Activated naive CD4-positive, alpha-beta T cell treated with anti-CD3 and anti-CD28 coated beads, Interleukin-2, amount 10 ng/mL, durations not matched to agents 7 days and 5 days (primary cell): ENCODE measurements around the gene RELL2.
A peak's percentile ranks its signal among the peaks of the same experiment; 100 is the strongest.

ENCODE experiments used
- CTCF ChIA-PET: fragments of 350-600 bp; sonication (Branson Sonifier 250); formaldehyde crosslinking; loops from one replicate; lab custom pipeline; 2021; ENCODE audit warnings: antibody characterized with exemption; lab: Charles Lee
- DNase-seq: peaks from one replicate; pipeline ENCODE4 v3.0.0-alpha.2; 2020
- H3K27ac Mint-ChIP-seq: one replicate; pipeline ENCODE4 v1.8.0; 2021; ENCODE audit warnings: mild to moderate bottlenecking, moderate library complexity, mixed read lengths
- H3K27me3 Mint-ChIP-seq: one replicate; pipeline ENCODE4 v1.8.0; 2021; ENCODE audit warnings: mild to moderate bottlenecking, mixed read lengths
- H3K36me3 Mint-ChIP-seq: one replicate; pipeline ENCODE4 v1.8.0; 2021; ENCODE audit warnings: mixed read lengths
- H3K4me1 Mint-ChIP-seq: one replicate; pipeline ENCODE4 v1.8.0; 2021; ENCODE audit warnings: mixed read lengths
- H3K4me3 Mint-ChIP-seq: one replicate; pipeline ENCODE4 v1.8.0; 2021; ENCODE audit warnings: mild to moderate bottlenecking, moderate library complexity, mixed read lengths
- H3K9me3 Mint-ChIP-seq: one replicate; pipeline ENCODE4 v1.8.0; 2021; ENCODE audit warnings: mixed read lengths

Gene RELL2

DNA sequence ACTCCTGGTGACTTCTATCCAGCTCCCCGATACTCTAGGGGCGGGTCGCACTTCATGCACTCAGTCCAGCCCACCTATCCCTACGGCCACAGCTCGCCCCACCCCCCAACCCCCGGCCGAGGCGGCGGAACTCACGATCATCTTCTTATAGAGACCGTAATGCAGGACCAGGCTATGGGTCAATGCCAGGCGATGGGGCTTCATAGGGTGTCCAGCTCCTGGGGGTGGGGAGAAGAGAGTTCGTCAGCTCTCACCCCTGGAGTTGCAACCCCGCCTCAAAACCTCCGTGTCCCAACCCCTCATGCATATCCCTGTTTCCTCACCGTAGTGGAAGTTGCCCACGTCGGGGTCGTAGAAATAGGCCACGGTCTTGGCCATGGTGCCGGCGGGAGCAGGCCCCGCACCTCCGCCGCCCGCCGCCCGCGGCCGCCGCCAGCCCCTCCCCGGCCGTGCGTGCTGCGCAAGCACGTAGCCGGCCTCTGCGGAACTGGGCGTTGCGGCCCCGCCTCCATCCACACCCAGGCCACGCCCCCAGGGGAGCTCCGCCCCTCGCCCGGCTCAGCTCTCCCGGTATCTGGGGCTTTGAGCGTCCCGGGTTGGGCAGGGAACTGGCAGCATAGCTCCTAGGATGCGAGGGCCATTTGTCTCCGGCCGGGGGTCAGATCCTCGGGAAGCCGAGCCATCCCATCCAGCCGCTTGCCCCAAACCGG lies at the start of gene RELL2, which contains the start of gene HDAC3:
TSS of gene RELL2 (plus strand) at position 585 of the 710 bp plus-strand sequence. CDS start 1,229 bp downstream, outside the sequence.
TSS of gene HDAC3 (minus strand) at position 437 of the 710 bp plus-strand sequence. CDS start at position 378, 59 bp downstream.
- Mint-ChIP-seq H3K4me1 (peaks cover 40% of the 10 kb centered on the region), H3K36me3 (peaks cover 35% of the 10 kb centered on the region), H3K27me3 (no peaks in the 10 kb centered on the region), H3K4me3 (peak within 1 kb of the TSS; percentile 94), H3K27ac (peak within 1 kb of the TSS; percentile 88), H3K9me3 (no peaks in the 10 kb centered on the region)
- CTCF ChIA-PET, result interaction anchor here (0.8 to 5.8 kb wide), 11 partner anchors 15 to 206 kb away, joined by 3 to 46 read pairs (median 5); partner anchors contain the start of genes DIAPH1 and PCDHGA12
- DNase-seq, result peak; percentile 95

GRCh38 chr5:141590127-141590526 lies 46.7 kb upstream of the RELL2 start:
- Mint-ChIP-seq H3K9me3 (no peaks in the 10 kb centered on the region), H3K4me3 (no peak overlapping the region), H3K36me3 (peaks cover 37% of the 10 kb centered on the region), H3K27me3 (no peaks in the 10 kb centered on the region), H3K4me1 (peaks cover 26% of the 10 kb centered on the region), H3K27ac (no peak overlapping the region)
- CTCF ChIA-PET, result interaction anchor here (0.6 to 6.4 kb wide), 3 partner anchors 15 to 315 kb away, joined by 3 to 236 read pairs (median 3); partner anchors contain the start of gene DIAPH1
- DNase-seq, result no peak

DNA sequence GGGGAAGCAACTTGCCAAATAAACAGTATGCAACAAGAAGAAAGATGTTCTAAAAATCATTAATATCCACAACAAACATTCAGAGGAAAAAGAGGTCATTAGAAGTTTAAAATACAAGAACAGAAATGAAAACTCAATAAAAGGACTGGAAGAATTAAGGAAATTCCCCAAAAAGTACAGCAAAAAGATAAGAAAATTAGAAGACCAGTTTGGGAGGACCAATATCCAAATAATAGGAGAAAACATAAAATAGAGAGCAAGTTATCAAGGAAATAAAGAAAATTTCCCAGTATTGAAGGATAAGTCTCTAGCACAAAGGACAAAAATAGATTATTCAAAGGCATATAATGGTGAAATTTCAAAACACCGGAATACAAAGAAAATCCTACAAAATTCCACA lies 39.9 kb upstream of the RELL2 start:
- no peaks in the 10 kb centered on the region for H3K9me3 Mint-ChIP-seq
- H3K27ac Mint-ChIP-seq, result peak overlapping the region; percentile 3
- CTCF ChIA-PET, result interaction anchor here (1.3 to 4.5 kb wide), 5 partner anchors 17 to 41 kb away, joined by 4 to 32 read pairs (median 7); partner anchors contain the start of genes DIAPH1, HDAC3 and RELL2
- H3K4me1 Mint-ChIP-seq, result peaks cover 76% of the 10 kb centered on the region
- no peak for DNase-seq
- H3K36me3 Mint-ChIP-seq, result peaks cover 26% of the 10 kb centered on the region
- no peaks in the 10 kb centered on the region for H3K27me3 Mint-ChIP-seq
- no peak overlapping the region for H3K4me3 Mint-ChIP-seq

DNA sequence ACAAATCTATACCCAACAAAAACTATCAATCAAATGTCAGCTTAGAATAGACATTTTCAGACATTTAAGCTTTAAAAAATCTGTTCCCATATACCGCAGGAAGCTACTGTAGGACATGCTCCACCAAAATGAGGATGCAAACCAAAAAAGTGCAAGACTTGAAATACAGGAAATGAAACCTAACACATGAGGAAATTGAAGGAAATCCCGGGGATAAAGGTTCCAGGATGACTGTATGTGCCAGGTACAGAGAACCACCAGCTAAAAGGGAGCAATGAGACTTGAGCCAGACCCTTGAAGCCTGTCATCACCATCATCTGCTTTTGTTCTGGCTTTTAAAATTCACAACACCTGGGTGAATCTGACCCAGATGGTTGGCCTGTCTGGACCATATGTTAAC lies 39.4 kb upstream of the RELL2 start:
- CTCF ChIA-PET, result interaction anchor here (1.3 to 4.5 kb wide), 5 partner anchors 17 to 40 kb away, joined by 4 to 32 read pairs (median 7); partner anchors contain the start of genes DIAPH1, HDAC3 and RELL2
- Mint-ChIP-seq H3K27ac (peak overlapping the region; percentile 46), H3K36me3 (peaks cover 27% of the 10 kb centered on the region), H3K9me3 (no peaks in the 10 kb centered on the region), H3K4me1 (peaks cover 77% of the 10 kb centered on the region), H3K27me3 (no peaks in the 10 kb centered on the region), H3K4me3 (no peak overlapping the region)
- no peak for DNase-seq

DNA sequence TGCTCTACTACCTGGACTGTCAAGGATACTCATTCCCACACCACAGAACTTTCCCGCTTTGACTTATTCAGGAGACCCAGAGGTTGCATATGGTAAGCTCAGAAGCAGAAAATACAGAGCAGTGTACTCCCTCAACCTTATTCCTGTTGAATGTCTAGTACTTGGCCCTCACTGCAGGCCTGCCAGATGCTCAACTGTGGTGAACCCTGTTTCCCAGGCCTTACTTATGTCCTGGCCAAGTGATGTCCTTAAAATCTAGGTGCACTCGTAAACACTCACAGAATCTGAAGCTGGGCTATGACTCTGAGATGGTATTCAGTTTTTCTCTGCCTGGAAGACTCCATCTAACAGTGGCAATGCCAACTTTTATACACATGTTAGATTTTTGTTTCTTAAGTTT lies 39.0 kb upstream of the RELL2 start:
- Mint-ChIP-seq H3K4me1 (peaks cover 77% of the 10 kb centered on the region), H3K4me3 (no peak overlapping the region), H3K27me3 (no peaks in the 10 kb centered on the region), H3K36me3 (peaks cover 30% of the 10 kb centered on the region), H3K27ac (peak overlapping the region; percentile 46), H3K9me3 (no peaks in the 10 kb centered on the region)
- no peak for DNase-seq
- CTCF ChIA-PET, result interaction anchor here (0.6 to 4.5 kb wide), 7 partner anchors 10 to 40 kb away, joined by 3 to 32 read pairs (median 6); partner anchors contain the start of genes DIAPH1, HDAC3 and RELL2

DNA sequence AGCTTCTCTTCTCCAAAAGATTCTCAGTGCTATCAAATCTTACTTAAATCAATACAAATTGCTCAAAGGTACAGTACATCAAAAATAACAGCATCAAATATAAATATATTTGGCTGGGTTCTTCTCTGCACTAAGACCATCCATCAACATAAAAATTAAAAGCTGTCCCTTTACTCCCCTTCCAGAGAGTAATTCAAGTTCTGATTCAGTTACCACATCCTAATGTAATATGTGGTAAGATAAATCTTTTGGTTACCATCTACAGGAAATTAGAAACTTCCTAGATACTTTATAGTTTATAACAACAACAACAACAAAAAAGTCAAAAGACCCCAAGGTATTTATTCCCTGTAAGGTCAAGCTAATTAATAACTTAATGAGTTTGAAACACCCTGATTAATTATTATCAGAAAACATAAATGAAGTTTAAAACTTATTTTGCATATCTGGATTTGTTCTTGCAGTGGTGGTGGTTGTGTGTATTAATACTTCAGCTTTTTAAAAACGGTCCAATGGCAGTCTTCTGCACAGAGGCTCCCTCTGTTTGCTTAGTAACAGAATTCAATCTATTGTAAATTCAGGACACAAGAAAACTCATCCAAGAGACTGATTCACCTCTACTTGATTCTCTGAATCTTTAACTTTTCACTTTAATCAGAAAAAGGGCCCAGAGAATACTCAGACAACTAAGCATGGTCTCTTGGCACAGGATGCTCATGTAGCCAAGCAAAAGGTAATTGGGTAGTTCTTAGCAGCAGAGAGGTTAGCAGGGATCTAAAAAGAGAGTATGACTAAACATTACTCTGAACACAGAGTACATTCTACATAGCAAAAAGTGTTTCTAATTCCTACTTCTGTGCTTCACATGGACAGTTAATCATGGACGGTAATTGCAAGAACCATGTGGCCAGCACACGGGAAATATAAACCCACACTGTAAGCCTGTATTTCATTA lies 38.1 kb upstream of the RELL2 start:
- H3K36me3 Mint-ChIP-seq, result peaks cover 29% of the 10 kb centered on the region
- DNase-seq, result no peak
- CTCF ChIA-PET, result interaction anchor here (0.6 to 4.5 kb wide), 6 partner anchors 11 to 39 kb away, joined by 3 to 32 read pairs (median 6); partner anchors contain the start of genes DIAPH1, HDAC3 and RELL2
- peaks cover 80% of the 10 kb centered on the region for H3K4me1 Mint-ChIP-seq
- no peaks in the 10 kb centered on the region for H3K9me3 Mint-ChIP-seq
- no peak overlapping the region for H3K4me3 Mint-ChIP-seq
- peak overlapping the region; percentile 76 for H3K27ac Mint-ChIP-seq
- H3K27me3 Mint-ChIP-seq, result no peaks in the 10 kb centered on the region

- H3K4me1 Mint-ChIP-seq, result peaks cover 92% of the 10 kb centered on the region
- peaks cover 37% of the 10 kb centered on the region for H3K36me3 Mint-ChIP-seq
- peak overlapping the region; percentile 84 for H3K27ac Mint-ChIP-seq
- H3K9me3 Mint-ChIP-seq, result no peaks in the 10 kb centered on the region
- no peaks in the 10 kb centered on the region for H3K27me3 Mint-ChIP-seq
- no peak overlapping the region for H3K4me3 Mint-ChIP-seq
- DNase-seq, result no peak
- CTCF ChIA-PET, result interaction anchor here (1.0 to 3.7 kb wide), 6 partner anchors 9 to 34 kb away, joined by 4 to 30 read pairs (median 10); partner anchors contain the start of genes DIAPH1, HDAC3 and RELL2
Measured at GRCh38 chr5:141602606-141603005, 34.2 kb upstream of the RELL2 start.

GRCh38 chr5:141603923-141604717 lies 32.7 kb upstream of the RELL2 start:
- Mint-ChIP-seq H3K36me3 (peaks cover 47% of the 10 kb centered on the region), H3K4me3 (peak overlapping the region; percentile 70), H3K4me1 (peaks cover 93% of the 10 kb centered on the region), H3K27me3 (no peaks in the 10 kb centered on the region), H3K27ac (peak overlapping the region; percentile 94), H3K9me3 (no peaks in the 10 kb centered on the region)
- DNase-seq, result peak; percentile 35
- CTCF ChIA-PET, result interaction anchor here (0.8 to 3.7 kb wide), 5 partner anchors 11 to 40 kb away, joined by 3 to 30 read pairs (median 13); partner anchors contain the start of gene DIAPH1

DNA sequence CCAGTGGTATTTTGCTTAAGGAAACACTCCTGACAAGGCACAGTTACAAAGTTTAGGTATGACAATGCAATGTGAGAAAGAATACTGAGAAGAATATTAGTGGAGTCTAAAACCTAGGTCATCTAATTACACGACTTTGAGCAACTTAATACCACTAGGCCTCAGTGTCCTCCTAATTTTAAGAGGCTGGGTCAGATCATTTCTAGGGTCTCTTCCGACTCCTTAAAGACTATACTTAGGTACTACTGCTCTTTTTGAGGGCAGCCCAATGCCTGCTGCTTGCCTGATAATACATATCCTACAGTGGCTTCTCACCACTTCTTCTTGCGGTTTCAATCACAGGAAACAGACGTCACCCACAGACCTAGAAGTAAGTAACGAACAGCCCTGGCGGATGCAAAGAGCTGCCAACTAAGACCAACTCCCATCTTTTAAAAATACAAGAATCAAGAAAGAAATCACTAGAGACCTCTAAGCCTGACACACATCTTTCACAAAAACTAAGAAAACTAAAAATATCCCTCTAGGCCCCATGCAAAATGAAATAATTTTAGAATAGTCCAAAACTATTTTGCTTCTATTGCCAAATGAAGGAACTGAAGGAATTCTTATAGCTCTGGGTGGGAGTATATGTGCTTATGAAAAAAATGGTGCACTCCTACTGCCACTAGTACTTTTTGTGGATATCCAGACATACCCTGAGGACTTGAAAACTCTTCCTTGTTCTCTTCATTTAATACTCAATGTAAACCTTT lies 31.1 kb upstream of the RELL2 start:
- no peaks in the 10 kb centered on the region for H3K9me3 Mint-ChIP-seq
- H3K4me3 Mint-ChIP-seq, result peak overlapping the region; percentile 59
- H3K4me1 Mint-ChIP-seq, result peaks cover 90% of the 10 kb centered on the region
- H3K27me3 Mint-ChIP-seq, result no peaks in the 10 kb centered on the region
- peak; percentile 82 for DNase-seq
- peak overlapping the region; percentile 94 for H3K27ac Mint-ChIP-seq
- CTCF ChIA-PET, result interaction anchor here (1.2 to 4.8 kb wide), 5 partner anchors 9 to 17 kb away, joined by 3 to 34 read pairs (median 7); partner anchors contain the start of gene DIAPH1
- peaks cover 46% of the 10 kb centered on the region for H3K36me3 Mint-ChIP-seq

GRCh38 chr5:141608046-141608445 lies 28.8 kb upstream of the RELL2 start:
- Mint-ChIP-seq H3K27me3 (no peaks in the 10 kb centered on the region), H3K4me1 (peaks cover 89% of the 10 kb centered on the region), H3K27ac (peak overlapping the region; percentile 94), H3K36me3 (peaks cover 48% of the 10 kb centered on the region), H3K4me3 (no peak overlapping the region), H3K9me3 (no peaks in the 10 kb centered on the region)
- DNase-seq, result no peak
- CTCF ChIA-PET, result interaction anchor here (2.3 to 7.4 kb wide), 4 partner anchors 9 to 28 kb away, joined by 5 to 43 read pairs (median 28); partner anchors contain the start of genes DIAPH1, HDAC3 and RELL2

GRCh38 chr5:141608557-141608956 lies 28.2 kb upstream of the RELL2 start:
- no peaks in the 10 kb centered on the region for H3K9me3 Mint-ChIP-seq
- CTCF ChIA-PET, result interaction anchor here (2.3 to 7.4 kb wide), 4 partner anchors 8 to 27 kb away, joined by 5 to 43 read pairs (median 28); partner anchors contain the start of genes DIAPH1, HDAC3 and RELL2
- no peaks in the 10 kb centered on the region for H3K27me3 Mint-ChIP-seq
- H3K4me1 Mint-ChIP-seq, result peaks cover 90% of the 10 kb centered on the region
- DNase-seq, result no peak
- no peak overlapping the region for H3K4me3 Mint-ChIP-seq
- H3K27ac Mint-ChIP-seq, result peak overlapping the region; percentile 86
- peaks cover 51% of the 10 kb centered on the region for H3K36me3 Mint-ChIP-seq

- Mint-ChIP-seq H3K36me3 (peaks cover 48% of the 10 kb centered on the region), H3K27me3 (no peaks in the 10 kb centered on the region), H3K4me3 (no peak overlapping the region), H3K27ac (peak overlapping the region; percentile 86), H3K9me3 (no peaks in the 10 kb centered on the region), H3K4me1 (peaks cover 89% of the 10 kb centered on the region)
- CTCF ChIA-PET, result interaction anchor here (2.3 to 7.4 kb wide), 4 partner anchors 8 to 27 kb away, joined by 5 to 43 read pairs (median 28); partner anchors contain the start of genes DIAPH1, HDAC3 and RELL2
- DNase-seq, result no peak
Measured at GRCh38 chr5:141609044-141609443, 27.8 kb upstream of the RELL2 start.
